GM12892 (cell line): ENCODE data around the gene CA12.

Source experiments
- DNase-seq: peaks from one replicate; pipeline ENCODE4 v3.0.0; 2011; ENCODE audit not compliant: insufficient read length
- FAIRE-seq: peaks from 2 replicates; lab custom pipeline; 2011; peaks lifted over from hg19 to GRCh38; lab: Jason Lieb, UNC
- POLR2A ChIP-seq: IDR thresholded peaks from 2 replicates; pipeline ENCODE4 v1.6.1; 2011; ENCODE audit warnings: low read depth, low read length, control low read depth
- POLR2AphosphoS5 ChIP-seq: IDR thresholded peaks from 2 replicates; pipeline ENCODE4 v1.6.1; 2011; ENCODE audit warnings: low read depth, low read length, control low read depth
- TAF1 ChIP-seq: IDR thresholded peaks from 2 replicates; pipeline ENCODE4 v1.6.1; 2011; ENCODE audit warnings: low read depth, mild to moderate bottlenecking, control low read depth, low read length, borderline replicate concordance

CA12 gene

GRCh38 chr15:63412551-63412950, 30.9 kb upstream of the CA12 start:
- FAIRE-seq (no peak), DNase-seq (no peak)
- TF ChIP-seq TAF1 = no peak
- TF ChIP-seq POLR2AphosphoS5 = no peak
- TF ChIP-seq POLR2A = no peak

GRCh38 chr15:63411866-63412265, 30.2 kb upstream of the CA12 start:
- TF ChIP-seq POLR2AphosphoS5 = no peak
- TF ChIP-seq TAF1 = no peak
- no peak for TF ChIP-seq POLR2A
- DNase-seq = no peak
- no peak for FAIRE-seq

- no peak for DNase-seq
- TF ChIP-seq TAF1 = no peak
- TF ChIP-seq POLR2A = no peak
- TF ChIP-seq POLR2AphosphoS5 = no peak
- FAIRE-seq = no peak
Measured at GRCh38 chr15:63409179-63409578, 27.5 kb upstream of the CA12 start.

- TF ChIP-seq POLR2AphosphoS5 (no peak), TAF1 (no peak), POLR2A (no peak)
- DNase-seq = no peak
- no peak for FAIRE-seq
Measured at GRCh38 chr15:63408524-63408923, 26.9 kb upstream of the CA12 start.

- FAIRE-seq (no peak), DNase-seq (no peak)
- no peak for TF ChIP-seq TAF1
- TF ChIP-seq POLR2AphosphoS5 = no peak
- no peak for TF ChIP-seq POLR2A
Measured at GRCh38 chr15:63407612-63408011, 26.0 kb upstream of the CA12 start.

- no peak for DNase-seq
- no peak for FAIRE-seq
- no peak for TF ChIP-seq TAF1
- no peak for TF ChIP-seq POLR2A
- TF ChIP-seq POLR2AphosphoS5 = no peak
Measured at GRCh38 chr15:63405683-63406390, 24.2 kb upstream of the CA12 start.

- TF ChIP-seq POLR2AphosphoS5 (no peak), TAF1 (no peak), POLR2A (no peak)
- FAIRE-seq (no peak), DNase-seq (no peak)
Measured at GRCh38 chr15:63405159-63405558, 23.5 kb upstream of the CA12 start.

GRCh38 chr15:63403254-63403945, 21.8 kb upstream of the CA12 start:
- DNase-seq = no peak
- TF ChIP-seq TAF1 (no peak), POLR2AphosphoS5 (no peak), POLR2A (no peak)
- no peak for FAIRE-seq

GRCh38 chr15:63402498-63403253, 21.0 kb upstream of the CA12 start:
- FAIRE-seq (no peak), DNase-seq (no peak)
- TF ChIP-seq POLR2AphosphoS5 (no peak), TAF1 (no peak), POLR2A (no peak)

- TF ChIP-seq POLR2AphosphoS5 (no peak), TAF1 (no peak), POLR2A (no peak)
- FAIRE-seq = no peak
- DNase-seq = no peak
Measured at GRCh38 chr15:63401714-63402497, 20.3 kb upstream of the CA12 start.

- no peak for TF ChIP-seq POLR2A
- TF ChIP-seq POLR2AphosphoS5 = no peak
- no peak for TF ChIP-seq TAF1
- no peak for DNase-seq
- no peak for FAIRE-seq
Measured at GRCh38 chr15:63401078-63401477, 19.4 kb upstream of the CA12 start.
